ENCODE results near the gene DRD2. TPM values are rescaled to one million over a fixed set of nuclear protein-coding genes. Genes with fewer than 3 reads are reported as not detected.

Gene DRD2
- total and polyA plus RNA-seq, 2 of the 13 experiments (the other 11 are each of a cell fraction or from before 2014, with no cell fraction given) = not detected

DNA sequence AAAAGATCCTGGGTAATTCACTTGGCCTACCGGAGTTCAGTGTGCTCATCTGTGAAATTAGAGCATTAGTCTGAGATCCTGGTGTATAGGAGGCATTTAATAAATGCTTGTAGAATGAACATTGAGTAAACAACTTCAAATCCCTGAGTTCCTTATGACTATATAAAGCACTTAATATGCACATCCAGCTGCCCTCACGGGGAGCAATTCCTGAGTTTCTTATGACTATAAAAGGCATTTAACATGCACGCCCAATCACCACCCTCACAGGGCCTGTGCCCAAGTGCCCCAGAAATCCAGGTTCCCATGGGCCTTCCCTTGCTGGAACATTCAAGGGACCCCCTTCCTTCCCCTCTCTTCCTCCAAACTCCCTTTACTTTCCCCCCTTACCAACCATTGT lies 13.6 kb downstream of the DRD2 start:
- Histone ChIP-seq H3K4me2 (ENCODE audit: low read depth, low read length) (no peak overlapping the region), H2AFZ (ENCODE audit: low read length) (no peak overlapping the region), H3K36me3 (replicated peaks in 1 of 2; ENCODE audit: control insufficient read depth in 1 of 2, insufficient read depth in 2 of 2, low read length in 2 of 2) (no peaks in the 10 kb centered on the region), H3K4me3 (replicated peaks in 1 of 3; ENCODE audit: insufficient read depth in 1 of 3, low read depth in 2 of 3, low read length in 3 of 3) (no peak overlapping the region), H3K9ac (ENCODE audit: insufficient read depth, low read depth, low read length) (no peak overlapping the region), H3K4me1 (ENCODE audit: insufficient read depth, low read length) (no peaks in the 10 kb centered on the region), H4K20me1 (ENCODE audit: insufficient read depth, low read length) (no peaks in the 10 kb centered on the region), H3K27ac (ENCODE audit: extremely low read length, insufficient read depth, low read length) (no peak overlapping the region), H3K9me3 (ENCODE audit: low read length) (no peaks in the 10 kb centered on the region), H3K27me3 (ENCODE audit: control insufficient read depth in 1 of 2, insufficient read depth in 2 of 2, low read length in 2 of 2) (no peaks in the 10 kb centered on the region; a peak in 1 of 5 replicates), H3K79me2 (ENCODE audit: insufficient read depth, low read length) (no peaks in the 10 kb centered on the region)
- intact Hi-C loops (cut with micrococcal nuclease; ENCODE audit: unreplicated experiment) (no loop called here), in situ Hi-C loops (cut with HindIII; ENCODE audit: extremely low pct_ligation_motif_present, low pct_unique_long_range_greater_than_20kb) (no loop called here)
- DNase-seq (ENCODE audit: low spot score) (no peak), ATAC-seq (no peak), FAIRE-seq (no peak)
- BruUV-seq (replicated peaks) = no TSS peak
- 50% methylated on average over 1 of the region's 3 CpGs for WGBS (ENCODE audit: low lambda C conversion rate)
- TF ChIP-seq NR2F6 (IDR thresholded peaks at IDR 0.05) (no peak), NR2F6 (CRISPR knock-in tag; IDR thresholded peaks at IDR 0.05) (no peak), ZNF30 (CRISPR knock-in tag; IDR thresholded peaks at IDR 0.05) (no peak), HMG20A (CRISPR knock-in tag; IDR thresholded peaks at IDR 0.05; ENCODE audit: borderline replicate concordance) (no peak), ZNF839 (CRISPR knock-in tag; IDR thresholded peaks at IDR 0.05; ENCODE audit: borderline replicate concordance) (no peak), HOXA3 (CRISPR knock-in tag; IDR thresholded peaks at IDR 0.05) (no peak), MTF2 (CRISPR knock-in tag; IDR thresholded peaks at IDR 0.05; ENCODE audit: borderline replicate concordance) (no peak), PLRG1 (conservative IDR thresholded peaks at IDR 0.05) (no peak), KLF12 (CRISPR knock-in tag; IDR thresholded peaks at IDR 0.05; ENCODE audit: borderline replicate concordance) (no peak), ATF1 (CRISPR knock-in tag; IDR thresholded peaks at IDR 0.05) (no peak), ZNF670 (CRISPR knock-in tag; IDR thresholded peaks at IDR 0.05; ENCODE audit: borderline replicate concordance) (no peak)
- TF ChIP-seq, protein P1, sequence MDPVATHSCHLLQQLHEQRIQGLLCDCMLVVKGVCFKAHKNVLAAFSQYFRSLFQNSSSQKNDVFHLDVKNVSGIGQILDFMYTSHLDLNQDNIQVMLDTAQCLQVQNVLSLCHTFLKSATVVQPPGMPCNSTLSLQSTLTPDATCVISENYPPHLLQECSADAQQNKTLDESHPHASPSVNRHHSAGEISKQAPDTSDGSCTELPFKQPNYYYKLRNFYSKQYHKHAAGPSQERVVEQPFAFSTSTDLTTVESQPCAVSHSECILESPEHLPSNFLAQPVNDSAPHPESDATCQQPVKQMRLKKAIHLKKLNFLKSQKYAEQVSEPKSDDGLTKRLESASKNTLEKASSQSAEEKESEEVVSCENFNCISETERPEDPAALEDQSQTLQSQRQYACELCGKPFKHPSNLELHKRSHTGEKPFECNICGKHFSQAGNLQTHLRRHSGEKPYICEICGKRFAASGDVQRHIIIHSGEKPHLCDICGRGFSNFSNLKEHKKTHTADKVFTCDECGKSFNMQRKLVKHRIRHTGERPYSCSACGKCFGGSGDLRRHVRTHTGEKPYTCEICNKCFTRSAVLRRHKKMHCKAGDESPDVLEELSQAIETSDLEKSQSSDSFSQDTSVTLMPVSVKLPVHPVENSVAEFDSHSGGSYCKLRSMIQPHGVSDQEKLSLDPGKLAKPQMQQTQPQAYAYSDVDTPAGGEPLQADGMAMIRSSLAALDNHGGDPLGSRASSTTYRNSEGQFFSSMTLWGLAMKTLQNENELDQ (CRISPR knock-in tag; IDR thresholded peaks at IDR 0.05; ENCODE audit: borderline replicate concordance) = no peak
- TF ChIP-seq, protein P2, sequence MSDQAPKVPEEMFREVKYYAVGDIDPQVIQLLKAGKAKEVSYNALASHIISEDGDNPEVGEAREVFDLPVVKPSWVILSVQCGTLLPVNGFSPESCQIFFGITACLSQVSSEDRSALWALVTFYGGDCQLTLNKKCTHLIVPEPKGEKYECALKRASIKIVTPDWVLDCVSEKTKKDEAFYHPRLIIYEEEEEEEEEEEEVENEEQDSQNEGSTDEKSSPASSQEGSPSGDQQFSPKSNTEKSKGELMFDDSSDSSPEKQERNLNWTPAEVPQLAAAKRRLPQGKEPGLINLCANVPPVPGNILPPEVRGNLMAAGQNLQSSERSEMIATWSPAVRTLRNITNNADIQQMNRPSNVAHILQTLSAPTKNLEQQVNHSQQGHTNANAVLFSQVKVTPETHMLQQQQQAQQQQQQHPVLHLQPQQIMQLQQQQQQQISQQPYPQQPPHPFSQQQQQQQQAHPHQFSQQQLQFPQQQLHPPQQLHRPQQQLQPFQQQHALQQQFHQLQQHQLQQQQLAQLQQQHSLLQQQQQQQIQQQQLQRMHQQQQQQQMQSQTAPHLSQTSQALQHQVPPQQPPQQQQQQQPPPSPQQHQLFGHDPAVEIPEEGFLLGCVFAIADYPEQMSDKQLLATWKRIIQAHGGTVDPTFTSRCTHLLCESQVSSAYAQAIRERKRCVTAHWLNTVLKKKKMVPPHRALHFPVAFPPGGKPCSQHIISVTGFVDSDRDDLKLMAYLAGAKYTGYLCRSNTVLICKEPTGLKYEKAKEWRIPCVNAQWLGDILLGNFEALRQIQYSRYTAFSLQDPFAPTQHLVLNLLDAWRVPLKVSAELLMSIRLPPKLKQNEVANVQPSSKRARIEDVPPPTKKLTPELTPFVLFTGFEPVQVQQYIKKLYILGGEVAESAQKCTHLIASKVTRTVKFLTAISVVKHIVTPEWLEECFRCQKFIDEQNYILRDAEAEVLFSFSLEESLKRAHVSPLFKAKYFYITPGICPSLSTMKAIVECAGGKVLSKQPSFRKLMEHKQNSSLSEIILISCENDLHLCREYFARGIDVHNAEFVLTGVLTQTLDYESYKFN (CRISPR knock-in tag; conservative IDR thresholded peaks at IDR 0.05) = no peak
- TF ChIP-seq, protein P3, sequence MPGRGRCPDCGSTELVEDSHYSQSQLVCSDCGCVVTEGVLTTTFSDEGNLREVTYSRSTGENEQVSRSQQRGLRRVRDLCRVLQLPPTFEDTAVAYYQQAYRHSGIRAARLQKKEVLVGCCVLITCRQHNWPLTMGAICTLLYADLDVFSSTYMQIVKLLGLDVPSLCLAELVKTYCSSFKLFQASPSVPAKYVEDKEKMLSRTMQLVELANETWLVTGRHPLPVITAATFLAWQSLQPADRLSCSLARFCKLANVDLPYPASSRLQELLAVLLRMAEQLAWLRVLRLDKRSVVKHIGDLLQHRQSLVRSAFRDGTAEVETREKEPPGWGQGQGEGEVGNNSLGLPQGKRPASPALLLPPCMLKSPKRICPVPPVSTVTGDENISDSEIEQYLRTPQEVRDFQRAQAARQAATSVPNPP (CRISPR knock-in tag; IDR thresholded peaks at IDR 0.05) = no peak
- POLR2A ChIA-PET = no interaction called here
- CTCF ChIA-PET (ENCODE audit: low intra/inter-chr PET ratio, low total read pairs) = no interaction called here
